ENCODE results near the gene PPP1R1B.

GRCh38 chr17:39617100-39617445 lies 9.7 kb upstream of the PPP1R1B start:
- TF ChIP-seq CTCF (IDR thresholded peaks at IDR 0.05) (no peak), EZH2 (IDR thresholded peaks at IDR 0.05) (peak; percentile 60)
